Measurements from ENCODE around the gene HIP1R. TPM values are rescaled to one million over a fixed set of nuclear protein-coding genes. Genes with fewer than 3 reads are reported as not detected.

Gene HIP1R
- polyA plus RNA-seq, 12 donors = 5.2 to 30.0 (median 6.6) TPM; not detected in 1

Other genes with a start within 250 kb of the HIP1R start
- 1 to 10 TPM in 3 of 12 donors, under 1 TPM in 6, not detected in 3; 0.08 to 6.9 (median 0.18) TPM for gene HCAR2, start 132.1 kb upstream of the HIP1R start, polyA plus RNA-seq (ENCODE audit: insufficient read length in 12 of 12)
- gene HCAR3, start 118.6 kb upstream of the HIP1R start, polyA plus RNA-seq (ENCODE audit: insufficient read length in 12 of 12) = 1 to 10 TPM in 1 of 12 donors, under 1 TPM in 4, not detected in 7; 0.13 to 4.2 (median 0.59) TPM
- under 1 TPM in 10 of 12 donors, not detected in 2; 0.04 to 0.82 (median 0.15) TPM for gene HCAR1, start 104.6 kb upstream of the HIP1R start, polyA plus RNA-seq (ENCODE audit: insufficient read length in 12 of 12)
- 10 to 100 TPM in 11 of 12 donors, not detected in 1; 54.0 to 78.8 (median 70.0) TPM for gene DENR, start 82.6 kb upstream of the HIP1R start, polyA plus RNA-seq (ENCODE audit: insufficient read length in 12 of 12)
- 1 to 10 TPM in 4 of 12 donors, under 1 TPM in 6, not detected in 2; 0.53 to 1.3 (median 0.80) TPM for gene CCDC62, start 60.9 kb upstream of the HIP1R start, polyA plus RNA-seq (ENCODE audit: insufficient read length in 12 of 12)
- gene VPS37B, start 60.7 kb downstream of the HIP1R start, polyA plus RNA-seq (ENCODE audit: insufficient read length in 12 of 12) = 10 to 100 TPM in 11 of 12 donors, not detected in 1; 19.7 to 69.1 (median 22.3) TPM
- gene ABCB9, start 131.0 kb downstream of the HIP1R start, polyA plus RNA-seq (ENCODE audit: insufficient read length in 12 of 12) = 1 to 10 TPM in 10 of 12 donors, not detected in 2; 2.4 to 5.3 (median 3.2) TPM
- gene OGFOD2, start 139.8 kb downstream of the HIP1R start, polyA plus RNA-seq (ENCODE audit: insufficient read length in 12 of 12) = 10 to 100 TPM in 2 of 12 donors, 1 to 10 TPM in 8, not detected in 2; 7.0 to 12.2 (median 8.6) TPM
- gene ARL6IP4, start 145.2 kb downstream of the HIP1R start, polyA plus RNA-seq (ENCODE audit: insufficient read length in 12 of 12) = 100 to 1,000 TPM in 11 of 12 donors, not detected in 1; 111 to 263 (median 139) TPM